H9 (cell line): ENCODE data around the gene TMC1. TPM values are rescaled to one million over a fixed set of nuclear protein-coding genes. Genes with fewer than 3 reads are reported as not detected.

Experiments used
- DNase-seq: peaks from one replicate; pipeline ENCODE4 v3.0.0-alpha.2; 2017
- H2AFZ ChIP-seq: one replicate; pipeline ENCODE4 v1.6.1; 2013; ENCODE audit warnings: mild to moderate bottlenecking, low read length, control low read depth, moderate library complexity
- H2AK5ac ChIP-seq: 2 replicates; pipeline ENCODE4 v1.6.1; 2013; ENCODE audit warnings: low read length, control low read depth, mixed read lengths; ENCODE audit not compliant: insufficient read length
- H2BK120ac ChIP-seq: one replicate; pipeline ENCODE4 v1.6.1; 2013; ENCODE audit warnings: low read depth, mild to moderate bottlenecking, low read length, control low read depth, inconsistent platforms; ENCODE audit not compliant: poor library complexity, severe bottlenecking
- H2BK12ac ChIP-seq: 2 replicates; pipeline ENCODE4 v1.6.1; 2013; ENCODE audit warnings: low read length, control low read depth, mixed read lengths, low read depth; ENCODE audit not compliant: insufficient read length
- H2BK15ac ChIP-seq: 2 replicates; pipeline ENCODE4 v1.6.1; 2013; ENCODE audit warnings: low read depth, low read length, control low read depth
- H2BK20ac ChIP-seq: one replicate; pipeline ENCODE4 v1.6.1; 2013; ENCODE audit warnings: low read depth, mild to moderate bottlenecking, low read length, control low read depth, inconsistent platforms; ENCODE audit not compliant: poor library complexity, severe bottlenecking
- H2BK5ac ChIP-seq: 2 replicates; pipeline ENCODE4 v1.6.1; 2013; ENCODE audit warnings: low read length, control low read depth, mixed read lengths; ENCODE audit not compliant: insufficient read length
- H3K14ac ChIP-seq: 2 replicates; pipeline ENCODE4 v1.6.1; 2013; ENCODE audit warnings: low read length, control low read depth; ENCODE audit not compliant: insufficient read depth
- H3K18ac ChIP-seq: 2 replicates; pipeline ENCODE4 v1.6.1; 2013; ENCODE audit warnings: low read depth, mild to moderate bottlenecking, mixed read lengths, low read length, control low read depth; ENCODE audit not compliant: insufficient read length
- H3K23ac ChIP-seq: 2 replicates; pipeline ENCODE4 v1.6.1; 2013; ENCODE audit warnings: low read length, control low read depth, mixed read lengths, low read depth; ENCODE audit not compliant: insufficient read length
- H3K23me2 ChIP-seq: 2 replicates; pipeline ENCODE4 v1.6.1; 2013; ENCODE audit warnings: low read depth, mild to moderate bottlenecking, mixed read lengths, low read length, control low read depth; ENCODE audit not compliant: insufficient read length, poor library complexity, severe bottlenecking
- H3K27ac ChIP-seq: 2 replicates; pipeline ENCODE4 v1.5.1; 2013; ENCODE audit warnings: low read length, control low read depth, mixed read lengths, low read depth; ENCODE audit not compliant: insufficient read length
- H3K27me3 ChIP-seq: 2 replicates; pipeline ENCODE4 v1.6.1; 2013; ENCODE audit warnings: low read length, control low read depth, inconsistent platforms; ENCODE audit not compliant: insufficient read depth
- H3K4ac ChIP-seq: 2 replicates; pipeline ENCODE4 v1.6.1; 2013; ENCODE audit warnings: low read depth, mild to moderate bottlenecking, control low read depth, inconsistent platforms, low read length, moderate library complexity
- H3K4me1 ChIP-seq: 2 replicates; pipeline ENCODE4 v1.6.1; 2013; ENCODE audit warnings: low read length, control low read depth, inconsistent platforms; ENCODE audit not compliant: insufficient read depth
- H3K4me2 ChIP-seq: 2 replicates; pipeline ENCODE4 v1.6.1; 2013; ENCODE audit warnings: low read length, control low read depth, mixed read lengths; ENCODE audit not compliant: insufficient read length, insufficient read depth
- H3K56ac ChIP-seq: 2 replicates; pipeline ENCODE4 v1.6.1; 2013; ENCODE audit warnings: low read depth, mild to moderate bottlenecking, mixed read lengths, low read length, control low read depth; ENCODE audit not compliant: insufficient read length
- H3K79me1 ChIP-seq: 2 replicates; pipeline ENCODE4 v1.6.1; 2013; ENCODE audit warnings: low read depth, mild to moderate bottlenecking, moderate library complexity, low read length, control low read depth, inconsistent platforms; ENCODE audit not compliant: insufficient read depth, poor library complexity, severe bottlenecking
- H3K79me2 ChIP-seq: 2 replicates; pipeline ENCODE4 v1.6.1; 2013; ENCODE audit warnings: low read length, control low read depth, inconsistent platforms; ENCODE audit not compliant: insufficient read depth
- H3K9ac ChIP-seq: 2 replicates; pipeline ENCODE4 v1.6.1; 2013; ENCODE audit warnings: low read length, control low read depth, mixed read lengths; ENCODE audit not compliant: insufficient read length; ENCODE audit errors: extremely low read depth
- H3K9me3 ChIP-seq: one replicate; pipeline ENCODE4 v1.6.1; 2013; ENCODE audit warnings: low read depth, low read length, inconsistent platforms; ENCODE audit not compliant: control insufficient read depth
- H3T11ph ChIP-seq: one replicate; pipeline ENCODE4 v1.6.1; 2013; ENCODE audit warnings: mild to moderate bottlenecking, low read length, control low read depth, inconsistent platforms
- H4K20me1 ChIP-seq: one replicate; pipeline ENCODE4 v1.6.1; 2013; ENCODE audit not compliant: control insufficient read depth, insufficient read length, insufficient read depth
- H4K5ac ChIP-seq: 2 replicates; pipeline ENCODE4 v1.6.1; 2013; ENCODE audit warnings: low read depth, mild to moderate bottlenecking, mixed read lengths, low read length, control low read depth; ENCODE audit not compliant: insufficient read length
- H4K8ac ChIP-seq: replicated peaks from 2 replicates; pipeline ENCODE4 v1.6.1; 2013; ENCODE audit warnings: low read length, control low read depth, mixed read lengths, low read depth; ENCODE audit not compliant: insufficient read length
- H4K91ac ChIP-seq: 2 replicates; pipeline ENCODE4 v1.6.1; 2013; ENCODE audit warnings: low read depth, mild to moderate bottlenecking, moderate library complexity, mixed read lengths, low read length, control low read depth; ENCODE audit not compliant: insufficient read length
- H3K27ac Mint-ChIP-seq, 3 experiments: 2 replicates in 2 of 3; 3 replicates in 1 of 3; pipeline ENCODE4 v1.8.0; 2020 to 2021; ENCODE audit warnings: mixed read lengths in 3 of 3, mild to moderate bottlenecking in 1 of 3, moderate library complexity in 1 of 3
- H3K27me3 Mint-ChIP-seq: 2 replicates; pipeline ENCODE4 v1.8.0; 2021; ENCODE audit warnings: low read depth, mild to moderate bottlenecking, moderate library complexity, mixed read lengths
- H3K36me3 Mint-ChIP-seq, 3 experiments: 2 replicates in 2 of 3; 3 replicates in 1 of 3; pipeline ENCODE4 v1.8.0; 2020 to 2021; ENCODE audit warnings: low read depth in 3 of 3, mixed read lengths in 3 of 3; ENCODE audit not compliant: insufficient read depth in 1 of 3
- H3K4me1 Mint-ChIP-seq, 2 experiments: 2 replicates each; pipeline ENCODE4 v1.8.0; 2020; ENCODE audit warnings: mixed read lengths in 2 of 2
- H3K4me3 Mint-ChIP-seq, 2 experiments: 2 replicates in 1 of 2; 3 replicates in 1 of 2; pipeline ENCODE4 v1.8.0; 2020 to 2021; ENCODE audit warnings: mild to moderate bottlenecking in 2 of 2, mixed read lengths in 2 of 2, moderate library complexity in 1 of 2
- H3K9me3 Mint-ChIP-seq, 2 experiments: 2 replicates in 1 of 2; 3 replicates in 1 of 2; pipeline ENCODE4 v1.8.0; 2020; ENCODE audit warnings: mild to moderate bottlenecking in 2 of 2, mixed read lengths in 2 of 2, moderate library complexity in 1 of 2
- CTCF ChIP-seq: fragments of 200-600 bp; sonication (generic); conservative IDR thresholded peaks from 3 replicates; pipeline ENCODE4 v1.8.0; 2021; ENCODE audit warnings: antibody characterized with exemption, mild to moderate bottlenecking
- WGBS: extraction: QIAGEN DNeasy Blood & Tissue Kit; methylation state at CpG from one replicate; pipeline ENCODE4 v1.1.7; 2013; ENCODE audit warnings: missing lambda C conversion rate, low lambda C conversion rate, mixed read lengths; ENCODE audit not compliant: insufficient read length; ENCODE audit errors: extremely low coverage; 5-methylcytosine and 5-hydroxymethylcytosine counted together
- total RNA-seq: library from RNA; stranded (reverse); gene quantifications from 2 replicates; pipeline ENCODE4 v1.2.1, GENCODE V29; 2021

TMC1 gene
- total RNA-seq, 1 experiment from 2014 or later: 2.4 TPM

GRCh38 chr9:72718503-72718902 is 197.1 kb downstream of the TMC1 start:
- H3K79me2 ChIP-seq: no peaks in the 10 kb centered on the region
- no peak overlapping the region for H2AK5ac ChIP-seq
- no peaks in the 10 kb centered on the region for H3K23me2 ChIP-seq
- H3K27me3 Mint-ChIP-seq: no peaks in the 10 kb centered on the region; the same call in 1 of the 2 replicates
- no peak overlapping the region for H2BK15ac ChIP-seq
- no peak overlapping the region for H2BK120ac ChIP-seq
- H4K91ac ChIP-seq: no peak overlapping the region
- H3K18ac ChIP-seq: no peak overlapping the region
- no peaks in the 10 kb centered on the region for H3K9me3 ChIP-seq
- H3K4ac ChIP-seq: no peak overlapping the region
- no peak overlapping the region for H3K27ac ChIP-seq
- no peak overlapping the region for H2BK5ac ChIP-seq
- peaks cover 5% of the 10 kb centered on the region; the same call in 1 of the 2 replicates for H3K4me1 ChIP-seq
- peak; percentile 56; the same call in 2 of the 3 replicates for TF ChIP-seq CTCF
- no peaks in the 10 kb centered on the region for H3K79me1 ChIP-seq
- H3K9ac ChIP-seq: no peak overlapping the region
- peaks cover 31 to 51% of the 10 kb centered on the region in 2 experiments for H3K4me1 Mint-ChIP-seq
- H2BK20ac ChIP-seq: no peak overlapping the region
- no peak overlapping the region for H3K4me3 Mint-ChIP-seq
- H3K27me3 ChIP-seq: no peaks in the 10 kb centered on the region
- no peak overlapping the region for H3T11ph ChIP-seq
- no peak overlapping the region for H3K23ac ChIP-seq
- no peak overlapping the region for H3K4me2 ChIP-seq
- H3K14ac ChIP-seq: no peak overlapping the region
- H4K20me1 ChIP-seq: no peaks in the 10 kb centered on the region
- no peak overlapping the region for H4K8ac ChIP-seq
- peak overlapping the region in 2 of 3 experiments; percentile 53 to 81; a peak in 4 of 7 replicates for H3K27ac Mint-ChIP-seq
- H3K36me3 Mint-ChIP-seq: peaks cover 22 to 60% (median 24%) of the 10 kb centered on the region in 3 experiments
- peaks cover 22 to 38% of the 10 kb centered on the region in 2 experiments for H3K9me3 Mint-ChIP-seq
- WGBS: no CpG with 5 or more reads among the region's 3 CpGs
- no peak overlapping the region for H3K56ac ChIP-seq
- H2BK12ac ChIP-seq: no peak overlapping the region
- no peak overlapping the region for H2AFZ ChIP-seq
- no peak overlapping the region for H4K5ac ChIP-seq
- DNase-seq: no peak
